Right lobe of liver (tissue), 6 donors: Measurements from ENCODE around the gene KLRC2. TPM values are rescaled to one million over a fixed set of nuclear protein-coding genes. Genes with fewer than 3 reads are reported as not detected.
"Not testable (repeated sequence)": the region's sequence is repeated elsewhere in the genome, so short reads cannot be mapped to it uniquely, and the experiment has no call there.

ENCODE experiments used
- ATAC-seq, 4 donors: fragments of 200-7000 bp; cut with Tn5 transposase; one replicate each; pipeline ENCODE4 v1.9.1; 2020; ENCODE audit warnings: mild to moderate bottlenecking in 4 of 4, moderate library complexity in 4 of 4
- DNase-seq, 3 donors: peaks; one replicate each; pipeline ENCODE4 v3.0.0-alpha.2; 2020
- H3K27ac ChIP-seq, 3 donors: fragments of 200-600 bp; one replicate each; pipeline ENCODE4 v1.8.0; 2022
- H3K27me3 ChIP-seq, 2 donors: fragments of 200-600 bp; one replicate each; pipeline ENCODE4 v1.8.0; 2022
- H3K36me3 ChIP-seq, 4 donors: fragments of 200-600 bp; sonication (generic) in 1 of 4; one replicate each; pipeline versions ENCODE4 v1.5.1 to v1.8.0; 2017 to 2022; ENCODE audit warnings: control low read depth in 1 of 4
- H3K4me1 ChIP-seq, 4 donors: fragments of 200-600 bp; sonication (generic) in 1 of 4; one replicate each; pipeline versions ENCODE4 v1.5.1 to v1.8.0; 2017 to 2022; ENCODE audit warnings: control low read depth in 1 of 4
- H3K4me3 ChIP-seq, 3 donors: fragments of 200-600 bp; one replicate each; pipeline ENCODE4 v1.8.0; 2022
- H3K9me3 ChIP-seq, 4 donors: fragments of 200-600 bp; sonication (generic) in 1 of 4; one replicate each; pipeline versions ENCODE4 v1.5.1 to v1.8.0; 2017 to 2022; ENCODE audit warnings: control low read depth in 1 of 4
- POLR2A ChIP-seq: fragments of 450-650 bp; IDR thresholded peaks from one replicate; pipeline ENCODE4 v1.6.1; 2017; ENCODE audit warnings: antibody characterized with exemption, mild to moderate bottlenecking
- WGBS: methylation state at CpG from one replicate; pipeline ENCODE4 v1.1.6; 2018; ENCODE audit warnings: low coverage, low lambda C conversion rate; ENCODE audit not compliant: insufficient coverage; ENCODE audit errors: missing lambda C conversion rate; 5-methylcytosine and 5-hydroxymethylcytosine counted together
- intact Hi-C, 2 donors: fragments of 100-400 bp; cut with DNase I; formaldehyde crosslinking; loops; one replicate each; pipeline versions ENCODE4 v1.11.2 to v1.14.1; 2022
- total RNA-seq, 6 experiments: library from RNA; depleted of rRNA in 2 of 6; stranded (reverse); fragments of >200 nt in 2 of 6; fragmentation: NEBNext Ultra II Directional in 3 of 6; extraction: Animal tissue kit (Norgen Biotek cat#: 25700) in 3 of 6; gene quantifications; one replicate each; pipeline versions ENCODE4 v1.1.0 to v1.2.4, GENCODE V29; 2016 to 2023
- TF ChIP-seq, protein P1 (sequence below), 4 donors: fragments of 200-600 bp in 3 of 4; fragments of 450-650 bp in 1 of 4; IDR thresholded peaks; one replicate each; pipeline versions ENCODE4 v1.5.1 to v1.8.0; 2016 to 2022; ENCODE audit warnings: antibody characterized with exemption in 4 of 4, mild to moderate bottlenecking in 2 of 4
- donor health status: DM: no; HTN: yes; CAD: no.
- donor health status: DM: no; HTN: no; CAD: no.
- donor health status: DM: no; HTN: no; CAD: no.
- donor health status: DM: no; HTN: yes; CAD: no.
- donor health status: DM: no; HTN: yes; CAD: no.

KLRC2 gene
- total RNA-seq, 6 experiments from 2014 or later = 0.31 to 0.68 (median 0.48) TPM; not detected in 2

DNA sequence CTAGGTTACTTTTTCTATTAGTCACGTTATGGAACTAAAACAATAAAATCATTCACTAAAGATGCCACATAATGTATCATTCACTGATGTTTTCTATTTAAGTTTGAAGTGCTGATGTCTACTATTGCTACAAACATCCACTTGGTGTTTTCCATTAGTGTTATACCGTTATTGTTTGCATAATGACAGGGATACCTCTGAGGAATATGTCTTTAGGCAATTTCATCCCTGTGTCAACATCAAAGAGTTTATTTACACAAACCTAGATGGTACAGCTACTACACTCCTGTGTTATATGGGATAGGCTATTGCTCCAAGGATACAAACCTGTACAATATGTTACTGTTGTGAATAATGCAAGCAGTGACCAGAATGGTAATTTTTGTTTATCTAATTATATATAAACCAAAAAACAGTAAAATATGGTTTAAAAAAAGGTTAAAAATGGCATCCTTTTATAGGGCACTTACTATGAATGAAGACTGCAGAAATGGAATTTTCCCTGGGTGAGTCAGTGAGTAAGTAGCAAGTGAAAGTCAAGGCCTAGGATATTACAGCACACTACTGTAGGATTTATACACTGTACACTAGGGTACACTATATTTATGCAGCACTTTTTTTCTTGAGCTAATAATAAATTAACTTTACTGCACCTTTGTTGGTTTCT lies 3.9 kb upstream of the KLRC2 start:
- DNase-seq, H3K4me1 ChIP-seq, H3K4me3 ChIP-seq, H3K27me3 ChIP-seq, ATAC-seq, H3K9me3 ChIP-seq, intact Hi-C loops, H3K27ac ChIP-seq, H3K36me3 ChIP-seq: not testable (repeated sequence)
- WGBS = 57% methylated on average over 2 of the region's 2 CpGs

DNA sequence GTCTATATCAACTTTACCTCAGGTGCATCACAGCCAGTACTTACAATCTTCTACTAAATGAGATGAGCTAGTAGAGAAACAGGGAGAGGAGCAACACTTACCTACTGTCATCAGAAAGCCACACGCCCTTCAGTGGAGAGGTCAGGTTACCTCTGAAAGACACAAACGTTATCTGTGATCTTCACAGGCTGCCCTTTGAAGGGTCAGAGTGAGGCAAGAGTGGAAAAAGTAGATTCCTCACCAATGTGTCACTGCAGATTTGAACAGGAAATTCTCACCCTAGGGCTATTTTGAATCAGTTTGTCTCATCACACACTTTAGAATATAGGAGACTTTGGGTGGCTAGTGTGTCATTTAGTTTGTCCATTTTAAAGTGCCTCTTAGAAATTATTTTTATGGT lies 1.8 kb upstream of the KLRC2 start:
- H3K4me3 ChIP-seq, H3K27ac ChIP-seq, H3K9me3 ChIP-seq, H3K27me3 ChIP-seq, H3K36me3 ChIP-seq, H3K4me1 ChIP-seq, intact Hi-C loops, DNase-seq: not testable (repeated sequence)
- no CpG with 5 or more reads among the region's 2 CpGs for WGBS
- peak in 1 of 4 donors; percentile 28 for ATAC-seq

DNA sequence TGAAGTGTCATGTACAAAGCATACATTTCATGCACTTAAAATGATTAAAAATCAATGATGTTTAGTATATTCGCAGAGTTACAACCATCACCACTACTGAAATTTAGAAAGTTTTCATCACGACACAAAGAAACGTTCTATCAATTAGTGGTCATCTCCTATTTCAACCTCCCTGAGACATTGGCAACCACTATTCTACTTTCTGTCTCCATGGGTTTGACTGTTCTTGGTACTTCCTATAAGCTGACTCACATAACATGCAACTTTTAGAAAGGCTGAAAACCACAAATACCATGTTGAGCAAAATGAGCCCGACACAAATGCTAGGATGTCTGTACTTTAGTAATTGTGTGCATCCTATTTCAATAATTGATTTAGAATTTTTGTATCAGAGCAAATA lies 5.2 kb downstream of the KLRC2 start:
- H3K27me3 ChIP-seq, H3K4me3 ChIP-seq, H3K4me1 ChIP-seq, H3K9me3 ChIP-seq, H3K36me3 ChIP-seq, DNase-seq, H3K27ac ChIP-seq, intact Hi-C loops, ATAC-seq: not testable (repeated sequence)
- 60% methylated on average over 4 of the region's 4 CpGs for WGBS

DNA sequence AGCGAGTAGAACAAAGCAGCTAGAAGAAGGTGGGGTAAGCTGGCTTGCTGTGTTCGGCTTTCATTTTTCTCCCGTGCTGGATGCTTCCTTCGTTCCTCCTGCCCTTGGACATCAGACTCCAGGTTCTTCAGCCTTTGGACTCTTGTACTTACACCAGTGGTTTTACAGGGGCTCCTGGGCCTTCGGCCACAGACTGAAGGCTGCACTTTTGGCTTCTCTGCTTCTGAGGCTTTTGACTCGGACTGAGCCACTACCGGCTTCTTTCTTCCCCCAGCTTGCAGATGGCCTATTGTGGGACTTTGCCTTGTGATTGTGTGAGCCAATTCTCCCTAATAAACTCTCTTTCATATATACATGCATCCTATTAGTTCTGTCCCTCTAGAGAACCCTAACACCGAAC lies 9.9 kb downstream of the KLRC2 start:
- H3K4me3 ChIP-seq, H3K36me3 ChIP-seq, H3K27ac ChIP-seq, H3K9me3 ChIP-seq, intact Hi-C loops, DNase-seq, H3K27me3 ChIP-seq, H3K4me1 ChIP-seq, ATAC-seq: not testable (repeated sequence)
- 74% methylated on average over 6 of the region's 8 CpGs for WGBS

DNA sequence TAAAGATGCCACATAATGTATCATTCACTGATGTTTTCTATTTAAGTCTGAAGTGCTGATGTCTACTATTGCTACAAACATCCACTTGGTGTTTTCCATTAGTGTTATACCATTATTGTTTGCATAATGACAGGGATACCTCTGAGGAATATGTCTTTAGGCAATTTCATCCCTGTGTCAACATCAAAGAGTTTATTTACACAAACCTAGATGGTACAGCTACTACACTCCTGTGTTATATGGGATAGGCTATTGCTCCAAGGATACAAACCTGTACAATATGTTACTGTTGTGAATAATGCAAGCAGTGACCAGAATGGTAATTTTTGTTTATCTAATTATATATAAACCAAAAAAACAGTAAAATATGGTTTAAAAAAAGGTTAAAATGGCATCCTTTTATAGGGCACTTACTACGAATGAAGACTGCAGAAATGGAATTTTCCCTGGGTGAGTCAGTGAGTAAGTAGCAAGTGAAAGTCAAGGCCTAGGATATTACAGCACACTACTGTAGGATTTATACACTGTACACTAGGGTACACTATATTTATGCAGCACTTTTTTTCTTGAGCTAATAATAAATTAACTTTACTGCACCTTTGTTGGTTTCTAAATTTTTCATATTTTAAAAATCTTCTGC lies 11.4 kb downstream of the KLRC2 start:
- H3K4me1 ChIP-seq, DNase-seq, H3K4me3 ChIP-seq, H3K36me3 ChIP-seq, intact Hi-C loops, ATAC-seq, H3K27ac ChIP-seq, H3K9me3 ChIP-seq, H3K27me3 ChIP-seq: not testable (repeated sequence)
- 56% methylated on average over 1 of the region's 1 CpG for WGBS

DNA sequence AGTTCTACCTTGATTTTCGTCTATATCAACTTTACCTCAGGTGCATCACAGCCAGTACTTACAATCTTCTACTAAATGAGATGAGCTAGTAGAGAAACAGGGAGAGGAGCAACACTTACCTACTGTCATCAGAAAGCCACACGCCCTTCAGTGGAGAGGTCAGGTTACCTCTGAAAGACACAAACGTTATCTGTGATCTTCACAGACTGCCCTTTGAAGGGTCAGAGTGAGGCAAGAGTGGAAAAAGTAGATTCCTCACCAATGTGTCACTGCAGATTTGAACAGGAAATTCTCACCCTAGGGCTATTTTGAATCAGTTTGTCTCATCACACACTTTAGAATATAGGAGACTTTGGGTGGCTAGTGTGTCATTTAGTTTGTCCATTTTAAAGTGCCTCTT lies 13.7 kb downstream of the KLRC2 start:
- H3K27me3 ChIP-seq, H3K27ac ChIP-seq, intact Hi-C loops, H3K9me3 ChIP-seq, H3K4me3 ChIP-seq, DNase-seq, H3K4me1 ChIP-seq, H3K36me3 ChIP-seq: not testable (repeated sequence)
- WGBS = 0% methylated on average over 1 of the region's 3 CpGs
- ATAC-seq = peak in 2 of 4 donors; percentile 17 to 80

DNA sequence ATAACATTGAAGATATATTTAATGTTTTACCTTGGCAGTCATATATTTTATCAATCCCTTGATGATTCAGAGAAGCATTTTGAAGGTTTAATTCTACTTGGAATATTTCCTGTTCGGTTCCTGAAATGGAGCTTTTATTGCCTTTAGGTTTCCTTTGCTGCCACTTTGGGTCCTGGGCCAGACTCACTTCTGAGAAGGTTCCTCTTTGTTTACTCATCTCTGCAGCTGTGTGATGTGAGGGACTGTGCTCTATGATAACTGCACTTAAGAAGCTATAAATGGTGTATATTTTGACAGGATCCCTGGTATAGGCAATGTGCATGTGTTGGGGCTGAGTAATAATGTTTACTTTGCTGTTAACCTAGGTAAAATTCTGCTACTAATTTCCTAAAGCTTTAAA lies 15.5 kb downstream of the KLRC2 start, which contains the start of gene KLRC3:
Gene KLRC3 (minus strand): TSS at position 262 of the 400 bp plus-strand sequence. CDS start 45 bp downstream, at position 217.
- H3K27me3 ChIP-seq, intact Hi-C loops, H3K4me1 ChIP-seq, ATAC-seq, H3K36me3 ChIP-seq, DNase-seq, H3K9me3 ChIP-seq, H3K27ac ChIP-seq, H3K4me3 ChIP-seq: not testable (repeated sequence)
- WGBS = 47% methylated on average over 1 of the region's 1 CpG

DNA sequence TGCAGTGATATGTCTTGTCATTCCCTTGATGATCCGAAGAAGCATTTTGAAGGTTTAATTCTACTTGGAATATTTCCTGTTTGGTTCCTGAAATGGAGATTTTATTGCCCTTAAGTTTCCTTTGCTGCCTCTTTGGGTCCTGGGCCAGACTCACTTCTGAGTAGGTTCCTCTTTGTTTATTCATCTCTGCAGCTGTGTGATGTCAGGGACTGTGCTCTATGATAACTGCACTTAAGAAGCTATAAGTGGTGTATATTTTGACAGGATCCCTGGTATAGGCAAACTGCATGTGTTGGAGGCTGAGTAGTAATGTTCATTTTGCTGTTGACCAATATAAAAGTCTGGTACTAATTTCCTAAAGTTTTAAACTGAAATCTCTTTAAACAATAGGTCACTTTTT lies 26.4 kb downstream of the KLRC2 start, which contains the start of gene KLRC4:
Gene KLRC4 (minus strand): TSS at position 366 of the 400 bp plus-strand sequence. CDS start 182 bp downstream, at position 184.
- Histone ChIP-seq H3K4me1 (no peaks in the 10 kb centered on the region), H3K4me3 (no peak within 1 kb of the TSS), H3K27me3 (no peaks in the 10 kb centered on the region), H3K9me3 (no peaks in the 10 kb centered on the region), H3K36me3 (no peaks in the 10 kb centered on the region), H3K27ac (no peak within 1 kb of the TSS)
- DNase-seq = no peak
- WGBS = 0% methylated on average over 1 of the region's 1 CpG
- no peak for TF ChIP-seq POLR2A
- TF ChIP-seq, protein P1, sequence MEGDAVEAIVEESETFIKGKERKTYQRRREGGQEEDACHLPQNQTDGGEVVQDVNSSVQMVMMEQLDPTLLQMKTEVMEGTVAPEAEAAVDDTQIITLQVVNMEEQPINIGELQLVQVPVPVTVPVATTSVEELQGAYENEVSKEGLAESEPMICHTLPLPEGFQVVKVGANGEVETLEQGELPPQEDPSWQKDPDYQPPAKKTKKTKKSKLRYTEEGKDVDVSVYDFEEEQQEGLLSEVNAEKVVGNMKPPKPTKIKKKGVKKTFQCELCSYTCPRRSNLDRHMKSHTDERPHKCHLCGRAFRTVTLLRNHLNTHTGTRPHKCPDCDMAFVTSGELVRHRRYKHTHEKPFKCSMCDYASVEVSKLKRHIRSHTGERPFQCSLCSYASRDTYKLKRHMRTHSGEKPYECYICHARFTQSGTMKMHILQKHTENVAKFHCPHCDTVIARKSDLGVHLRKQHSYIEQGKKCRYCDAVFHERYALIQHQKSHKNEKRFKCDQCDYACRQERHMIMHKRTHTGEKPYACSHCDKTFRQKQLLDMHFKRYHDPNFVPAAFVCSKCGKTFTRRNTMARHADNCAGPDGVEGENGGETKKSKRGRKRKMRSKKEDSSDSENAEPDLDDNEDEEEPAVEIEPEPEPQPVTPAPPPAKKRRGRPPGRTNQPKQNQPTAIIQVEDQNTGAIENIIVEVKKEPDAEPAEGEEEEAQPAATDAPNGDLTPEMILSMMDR (IDR thresholded peaks at IDR 0.05) = no peak
- peak in 1 of 4 donors; percentile 11 for ATAC-seq
- intact Hi-C loops = no loop called here
